MM.1S (cell line): ENCODE data around the gene RAB7A.

Experiments
- EZH2 ChIP-seq: fragments of 300-600 bp; sonication (generic); optimal IDR thresholded peaks from 2 replicates; pipeline ENCODE3; 2017; ENCODE audit warnings: low read depth, mild to moderate bottlenecking, antibody characterized with exemption, low read length, mixed read lengths
- EZH2phosphoT487 ChIP-seq: fragments of 300-600 bp; sonication (generic); IDR thresholded peaks from 2 replicates; pipeline ENCODE4 v1.6.1; 2018; ENCODE audit warnings: antibody characterized with exemption, low read length
- TF ChIP-seq, protein P1 (sequence below): fragments of 300-600 bp; sonication (generic); IDR thresholded peaks from 2 replicates; pipeline ENCODE4 v1.5.1; 2016; ENCODE audit warnings: antibody characterized with exemption, low read length, mixed read lengths

DNA sequence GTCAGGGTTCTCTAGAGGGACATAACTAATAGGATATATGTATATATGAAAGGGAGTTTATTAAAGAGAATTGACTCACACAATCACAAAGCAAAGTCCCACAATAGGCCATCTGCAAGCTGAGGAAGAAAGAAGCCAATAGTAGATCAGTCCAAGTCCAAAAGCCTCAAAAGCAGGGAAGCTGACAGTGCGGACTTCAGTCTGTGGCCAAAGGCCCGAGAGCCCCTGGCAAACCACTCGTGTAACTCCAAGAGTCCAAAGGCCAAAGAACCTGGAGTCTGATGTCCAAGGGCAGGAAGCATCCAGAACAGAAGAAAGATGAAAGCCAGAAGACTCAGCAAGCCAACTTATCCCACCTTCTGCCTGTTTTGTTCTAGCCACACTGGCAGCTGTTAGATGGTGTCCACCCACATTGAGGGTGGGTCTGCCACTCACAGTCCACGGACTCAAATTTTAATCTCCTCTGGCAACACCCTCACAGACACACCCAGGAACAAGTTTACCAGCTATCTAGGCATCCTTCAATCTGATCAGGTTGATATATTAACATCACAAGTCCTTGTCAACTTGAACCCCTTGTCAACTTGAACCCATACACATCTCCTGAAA, 99.2 kb downstream of the RAB7A start:
- TF ChIP-seq, protein P1, sequence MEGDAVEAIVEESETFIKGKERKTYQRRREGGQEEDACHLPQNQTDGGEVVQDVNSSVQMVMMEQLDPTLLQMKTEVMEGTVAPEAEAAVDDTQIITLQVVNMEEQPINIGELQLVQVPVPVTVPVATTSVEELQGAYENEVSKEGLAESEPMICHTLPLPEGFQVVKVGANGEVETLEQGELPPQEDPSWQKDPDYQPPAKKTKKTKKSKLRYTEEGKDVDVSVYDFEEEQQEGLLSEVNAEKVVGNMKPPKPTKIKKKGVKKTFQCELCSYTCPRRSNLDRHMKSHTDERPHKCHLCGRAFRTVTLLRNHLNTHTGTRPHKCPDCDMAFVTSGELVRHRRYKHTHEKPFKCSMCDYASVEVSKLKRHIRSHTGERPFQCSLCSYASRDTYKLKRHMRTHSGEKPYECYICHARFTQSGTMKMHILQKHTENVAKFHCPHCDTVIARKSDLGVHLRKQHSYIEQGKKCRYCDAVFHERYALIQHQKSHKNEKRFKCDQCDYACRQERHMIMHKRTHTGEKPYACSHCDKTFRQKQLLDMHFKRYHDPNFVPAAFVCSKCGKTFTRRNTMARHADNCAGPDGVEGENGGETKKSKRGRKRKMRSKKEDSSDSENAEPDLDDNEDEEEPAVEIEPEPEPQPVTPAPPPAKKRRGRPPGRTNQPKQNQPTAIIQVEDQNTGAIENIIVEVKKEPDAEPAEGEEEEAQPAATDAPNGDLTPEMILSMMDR = no peak
- TF ChIP-seq EZH2 (no peak), EZH2phosphoT487 (no peak)
